Endometrial microvascular endothelial cells (primary cell): ENCODE measurements around the gene UNC13B. TPM values are rescaled to one million over a fixed set of nuclear protein-coding genes. Genes with fewer than 3 reads are reported as not detected.
"Not testable (repeated sequence)": the region's sequence is repeated elsewhere in the genome, so short reads cannot be mapped to it uniquely, and the experiment has no call there.

Experiments
- in situ Hi-C: cut with HindIII; loops from 2 replicates; pipeline ENCODE4 v1.10.0; 2017; ENCODE audit warnings: low sequenced_read_pairs, low pct_unique_long_range_greater_than_20kb; ENCODE audit errors: inconsistent ontology term
- total RNA-seq: library from RNA; depleted of rRNA; stranded (reverse); fragments of >200 nt; gene quantifications from one replicate; pipeline ENCODE4 v1.2.3, GENCODE V29; 2015; ENCODE audit errors: inconsistent ontology term

UNC13B gene
- total RNA-seq, 1 donor from 2014 or later = 38.5 TPM

- in situ Hi-C loops = no loop called here
These were observed 36.4 kb downstream of the UNC13B start for GRCh38 chr9:35198191-35198590.

GRCh38 chr9:35203528-35203927 lies 41.7 kb downstream of the UNC13B start:
- in situ Hi-C loops = no loop called here

GRCh38 chr9:35205340-35205739 lies 43.5 kb downstream of the UNC13B start:
- in situ Hi-C loops = no loop called here

GRCh38 chr9:35211854-35212253 lies 50.0 kb downstream of the UNC13B start:
- in situ Hi-C loops = no loop called here

- in situ Hi-C loops = no loop called here
These were observed 59.0 kb downstream of the UNC13B start for GRCh38 chr9:35220659-35221338.

- in situ Hi-C loops = no loop called here
These were observed 63.9 kb downstream of the UNC13B start for GRCh38 chr9:35225677-35226076.

- in situ Hi-C loops = no loop called here
These were observed 64.8 kb downstream of the UNC13B start for GRCh38 chr9:35226651-35227050.

- in situ Hi-C loops = no loop called here
These were observed 65.5 kb downstream of the UNC13B start for GRCh38 chr9:35227284-35227683.

GRCh38 chr9:35229066-35229778 lies 67.4 kb downstream of the UNC13B start:
- in situ Hi-C loops = no loop called here

- in situ Hi-C loops = no loop called here
These were observed 68.0 kb downstream of the UNC13B start for GRCh38 chr9:35229779-35230143.

- in situ Hi-C loops = no loop called here
These were observed 71.2 kb downstream of the UNC13B start for GRCh38 chr9:35232867-35233544.

- in situ Hi-C loops = no loop called here
These were observed 74.9 kb downstream of the UNC13B start for GRCh38 chr9:35236692-35237091.

- in situ Hi-C loops = no loop called here
These were observed 75.5 kb downstream of the UNC13B start for GRCh38 chr9:35237311-35237710.

- in situ Hi-C loops = not testable (repeated sequence)
These were observed 84.1 kb downstream of the UNC13B start for GRCh38 chr9:35245945-35246344.

- in situ Hi-C loops = no loop called here
These were observed 91.3 kb downstream of the UNC13B start for GRCh38 chr9:35253075-35253474.

- in situ Hi-C loops = no loop called here
These were observed 92.4 kb downstream of the UNC13B start for GRCh38 chr9:35254237-35254636.

- in situ Hi-C loops = no loop called here
These were observed 93.4 kb downstream of the UNC13B start for GRCh38 chr9:35254984-35255857.

GRCh38 chr9:35257986-35258659 lies 96.3 kb downstream of the UNC13B start:
- in situ Hi-C loops = no loop called here
